DMS 273 treated with DMSO at 0.1 percent for 48 hours (cell line): ENCODE measurements around the gene TRIM39.
"Not testable (repeated sequence)": the region's sequence is repeated elsewhere in the genome, so short reads cannot be mapped to it uniquely, and the experiment has no call there.

Experiments used
- DNase-seq: peaks from one replicate; lab custom pipeline; 2025; lab: John Stamatoyannopoulos, UW

Gene TRIM39

GRCh38 chr6:30363459-30363858 is 36.7 kb downstream of the TRIM39 start:
- DNase-seq: no peak

- no peak for DNase-seq
Measured at GRCh38 chr6:30364591-30364990, 37.9 kb downstream of the TRIM39 start.

GRCh38 chr6:30369280-30369679 is 42.6 kb downstream of the TRIM39 start:
- not testable (repeated sequence) for DNase-seq

GRCh38 chr6:30378290-30378937 is 51.7 kb downstream of the TRIM39 start:
- DNase-seq: no peak

- no peak for DNase-seq
Measured at GRCh38 chr6:30380464-30380863, 53.7 kb downstream of the TRIM39 start.

- DNase-seq: no peak
Measured at GRCh38 chr6:30386166-30386565, 59.4 kb downstream of the TRIM39 start.

GRCh38 chr6:30391240-30391639 is 64.5 kb downstream of the TRIM39 start:
- no peak for DNase-seq
